ENCODE results near the gene LRCH1. TPM values are rescaled to one million over a fixed set of nuclear protein-coding genes. Genes with fewer than 3 reads are reported as not detected.
"Not testable (repeated sequence)": the region's sequence is repeated elsewhere in the genome, so short reads cannot be mapped to it uniquely, and the experiment has no call there.

LRCH1 gene
- total and polyA plus RNA-seq, 2 experiments from 2014 or later = 4.7 to 5.0 TPM

DNA sequence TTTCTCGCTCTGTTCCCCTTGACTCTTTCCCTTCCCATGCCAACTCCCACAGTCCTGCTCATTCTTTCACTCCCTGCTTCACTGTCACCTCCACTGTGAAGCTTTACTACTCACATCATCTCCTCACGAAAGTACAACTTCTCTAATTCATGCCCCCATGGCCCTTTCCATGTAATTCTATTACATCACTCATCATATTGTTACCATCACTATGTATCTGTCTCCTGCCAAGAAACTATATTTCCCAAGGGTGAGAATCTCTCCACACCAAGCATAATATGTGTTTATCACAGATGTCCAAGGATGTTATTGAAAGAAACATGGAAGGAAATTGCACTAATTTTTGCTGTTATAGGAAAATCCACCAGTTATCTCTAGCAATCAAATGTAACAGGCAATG, 37.2 kb upstream of the LRCH1 start:
- TF ChIP-seq EZH2 (IDR thresholded peaks at IDR 0.05; ENCODE audit: insufficient read depth, poor library complexity, severe bottlenecking) = no peak
- TF ChIP-seq EZH2phosphoT487 (IDR thresholded peaks at IDR 0.05; ENCODE audit: insufficient read depth, low read depth) = no peak
- no peaks in the 10 kb centered on the region for H3K9me2 ChIP-seq (ENCODE audit: insufficient read depth)
- no peaks in the 10 kb centered on the region for H3K9me3 ChIP-seq (ENCODE audit: low read depth)
- H3K79me2 ChIP-seq (ENCODE audit: insufficient read depth) = no peaks in the 10 kb centered on the region
- no peak overlapping the region for H3K27ac ChIP-seq
- no peak overlapping the region for H3K4me2 ChIP-seq (ENCODE audit: unreplicated experiment)
- H3K4me1 ChIP-seq (ENCODE audit: insufficient read depth) = no peaks in the 10 kb centered on the region
- no peak for DNase-seq
- no peak overlapping the region for H3K4me3 ChIP-seq
- no peaks in the 10 kb centered on the region for H4K20me1 ChIP-seq (ENCODE audit: insufficient read depth)
- peaks cover 21% of the 10 kb centered on the region for H3K27me3 ChIP-seq (replicated peaks; ENCODE audit: insufficient read depth)
- H3K36me3 ChIP-seq (ENCODE audit: low read depth) = no peaks in the 10 kb centered on the region
- no peak overlapping the region for H2AFZ ChIP-seq
- H3K9ac ChIP-seq = no peak overlapping the region
- in situ Hi-C loops (cut with MboI) = no loop called here
- WGBS, 2 experiments (ENCODE audit: low coverage in 1 of 2, low lambda C conversion rate in 2 of 2, missing lambda C conversion rate in 2 of 2) = 79 to 94% methylated on average over 2 of the region's 2 CpGs
- H3F3A ChIP-seq (ENCODE audit: insufficient read depth) = no peaks in the 10 kb centered on the region

DNA sequence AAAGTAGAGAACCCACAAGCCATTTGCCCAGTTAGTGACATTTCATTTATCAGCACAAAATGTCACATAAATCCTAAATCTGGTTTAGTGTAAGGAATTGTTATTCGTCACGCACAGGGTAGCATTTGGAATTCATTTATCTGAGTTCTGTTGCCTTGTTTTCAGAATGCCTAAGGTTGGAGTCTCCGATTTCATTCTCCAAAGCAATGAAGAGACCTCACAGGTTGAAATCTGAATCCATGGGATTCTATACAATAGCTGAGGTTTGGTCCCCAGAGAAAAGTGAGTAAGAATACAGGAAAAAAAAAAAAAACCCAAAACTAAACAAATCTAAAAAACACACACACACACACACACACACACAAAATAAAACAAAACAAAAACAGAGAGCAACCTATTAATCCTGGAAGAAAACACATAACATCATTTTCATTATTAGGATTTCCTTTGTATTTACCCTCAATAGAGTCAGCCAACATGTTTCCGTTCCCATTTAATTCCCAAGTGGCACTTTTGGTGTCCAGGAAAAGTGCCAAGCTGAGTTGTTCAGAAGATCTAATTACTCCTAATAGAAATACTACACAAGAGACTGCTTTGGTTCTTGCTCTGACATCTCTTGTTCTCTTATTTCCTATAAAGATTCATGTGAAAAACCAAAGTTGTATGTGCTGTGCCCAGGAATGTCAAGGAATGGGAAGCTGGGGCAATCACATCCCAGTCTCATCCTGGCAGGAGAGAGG, 36.2 kb upstream of the LRCH1 start:
- H3K36me3 ChIP-seq (ENCODE audit: low read depth) = no peaks in the 10 kb centered on the region
- in situ Hi-C loops (cut with MboI) = no loop called here
- H3K9me3 ChIP-seq (ENCODE audit: low read depth) = no peaks in the 10 kb centered on the region
- no peak overlapping the region for H3K4me3 ChIP-seq
- no peak overlapping the region for H2AFZ ChIP-seq
- TF ChIP-seq EZH2phosphoT487 (IDR thresholded peaks at IDR 0.05; ENCODE audit: insufficient read depth, low read depth) = no peak
- TF ChIP-seq EZH2 (IDR thresholded peaks at IDR 0.05; ENCODE audit: insufficient read depth, poor library complexity, severe bottlenecking) = no peak
- no peaks in the 10 kb centered on the region for H3K9me2 ChIP-seq (ENCODE audit: insufficient read depth)
- H3K27ac ChIP-seq = no peak overlapping the region
- H4K20me1 ChIP-seq (ENCODE audit: insufficient read depth) = no peaks in the 10 kb centered on the region
- WGBS, 2 experiments (ENCODE audit: low coverage in 1 of 2, low lambda C conversion rate in 2 of 2, missing lambda C conversion rate in 2 of 2) = 55 to 56% methylated on average over 4 of the region's 4 CpGs
- H3K4me1 ChIP-seq (ENCODE audit: insufficient read depth) = no peaks in the 10 kb centered on the region
- no peaks in the 10 kb centered on the region for H3K79me2 ChIP-seq (ENCODE audit: insufficient read depth)
- no peaks in the 10 kb centered on the region for H3F3A ChIP-seq (ENCODE audit: insufficient read depth)
- H3K9ac ChIP-seq = no peak overlapping the region
- H3K27me3 ChIP-seq (replicated peaks; ENCODE audit: insufficient read depth) = peaks cover 21% of the 10 kb centered on the region
- no peak overlapping the region for H3K4me2 ChIP-seq (ENCODE audit: unreplicated experiment)
- DNase-seq = no peak

DNA sequence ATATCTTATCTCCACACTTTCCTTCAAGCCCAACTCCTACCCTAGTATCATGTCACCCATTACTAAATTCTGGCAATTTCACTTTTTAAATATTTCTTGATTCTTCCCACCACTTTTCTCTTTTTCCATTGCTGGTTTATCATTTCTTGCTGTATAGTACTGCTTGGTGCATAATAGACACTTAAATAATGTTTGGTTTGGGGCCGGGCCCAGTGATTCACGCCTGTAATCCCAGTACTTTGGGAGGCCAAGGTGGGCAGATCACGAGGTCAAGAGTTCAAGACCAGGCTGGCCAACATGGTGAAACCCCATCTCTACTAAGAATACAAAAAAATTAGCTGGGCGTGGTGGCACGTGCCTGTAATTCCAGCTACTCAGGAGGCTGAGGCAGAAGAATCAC, 35.2 kb upstream of the LRCH1 start:
- H3K4me3 ChIP-seq; H3K27ac ChIP-seq; H3K4me1 ChIP-seq (ENCODE audit: insufficient read depth); H3K9me2 ChIP-seq (ENCODE audit: insufficient read depth); H3K9me3 ChIP-seq (ENCODE audit: low read depth); DNase-seq; H3K79me2 ChIP-seq (ENCODE audit: insufficient read depth); H3F3A ChIP-seq (ENCODE audit: insufficient read depth); H3K36me3 ChIP-seq (ENCODE audit: low read depth); H2AFZ ChIP-seq; H4K20me1 ChIP-seq (ENCODE audit: insufficient read depth); in situ Hi-C loops (cut with MboI); H3K4me2 ChIP-seq (ENCODE audit: unreplicated experiment); H3K9ac ChIP-seq: not testable (repeated sequence)
- 49 to 51% methylated on average over 5 of the region's 5 CpGs for WGBS, 2 experiments (ENCODE audit: low coverage in 1 of 2, low lambda C conversion rate in 2 of 2, missing lambda C conversion rate in 2 of 2)
- peaks cover 24% of the 10 kb centered on the region for H3K27me3 ChIP-seq (replicated peaks; ENCODE audit: insufficient read depth)

DNA sequence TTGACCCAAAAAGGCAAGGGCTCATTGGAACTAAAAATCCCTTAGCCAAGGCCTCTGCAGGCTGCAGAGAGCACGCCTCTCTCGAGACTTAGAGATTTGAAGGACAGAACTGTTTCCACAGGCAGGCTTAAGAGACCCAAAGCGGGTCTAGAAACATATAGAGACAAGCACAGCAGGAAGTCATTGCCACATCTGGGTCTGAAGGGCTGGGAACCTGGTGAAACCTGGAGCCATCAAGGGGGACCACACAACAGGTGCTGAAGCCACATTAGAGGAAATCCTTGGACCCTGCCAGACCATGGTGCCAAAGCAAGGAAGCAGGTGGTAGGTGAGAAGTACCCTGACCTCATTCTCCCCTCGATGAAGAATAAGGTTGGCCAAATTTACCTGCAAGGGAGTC, 33.8 kb upstream of the LRCH1 start:
- no peak for TF ChIP-seq EZH2phosphoT487 (IDR thresholded peaks at IDR 0.05; ENCODE audit: insufficient read depth, low read depth)
- no peak for TF ChIP-seq EZH2 (IDR thresholded peaks at IDR 0.05; ENCODE audit: insufficient read depth, poor library complexity, severe bottlenecking)
- Histone ChIP-seq H3K9me3 (ENCODE audit: low read depth) (no peaks in the 10 kb centered on the region), H2AFZ (no peak overlapping the region), H3K27me3 (replicated peaks; ENCODE audit: insufficient read depth) (peaks cover 26% of the 10 kb centered on the region), H4K20me1 (ENCODE audit: insufficient read depth) (no peaks in the 10 kb centered on the region), H3K4me2 (ENCODE audit: unreplicated experiment) (no peak overlapping the region), H3K9me2 (ENCODE audit: insufficient read depth) (no peaks in the 10 kb centered on the region), H3F3A (ENCODE audit: insufficient read depth) (0 out of 2 replicates have a peak, but pooled peaks cover under 1% of the 10 kb centered on the region), H3K9ac (no peak overlapping the region), H3K79me2 (ENCODE audit: insufficient read depth) (no peaks in the 10 kb centered on the region), H3K4me3 (no peak overlapping the region), H3K36me3 (ENCODE audit: low read depth) (no peaks in the 10 kb centered on the region), H3K4me1 (ENCODE audit: insufficient read depth) (no peaks in the 10 kb centered on the region), H3K27ac (no peak overlapping the region)
- in situ Hi-C loops (cut with MboI) = no loop called here
- no peak for DNase-seq
- WGBS, 2 experiments (ENCODE audit: low coverage in 1 of 2, low lambda C conversion rate in 2 of 2, missing lambda C conversion rate in 2 of 2) = 48 to 53% methylated on average over 4 of the region's 4 CpGs

DNA sequence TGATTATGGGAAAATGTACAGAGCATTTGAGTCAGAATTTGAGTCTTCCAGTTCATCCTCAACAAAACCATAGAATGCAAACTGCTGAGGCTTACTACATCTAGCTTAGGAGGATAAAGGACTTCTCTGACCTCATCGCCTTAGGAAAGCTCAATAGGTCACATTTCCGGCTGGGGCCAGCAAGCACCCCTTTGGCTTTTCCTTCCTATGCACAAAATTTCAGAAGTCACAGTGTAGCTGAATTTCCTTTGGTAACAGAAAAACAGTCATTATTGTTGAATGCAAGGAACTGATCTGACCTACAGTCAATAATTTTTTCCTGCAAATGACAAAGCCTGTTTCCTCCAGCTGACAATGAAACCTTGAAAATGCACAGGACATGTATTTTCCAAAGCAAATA, 32.8 kb upstream of the LRCH1 start:
- H3K27ac ChIP-seq = no peak overlapping the region
- no peak overlapping the region for H2AFZ ChIP-seq
- H3K4me3 ChIP-seq = no peak overlapping the region
- H4K20me1 ChIP-seq (ENCODE audit: insufficient read depth) = no peaks in the 10 kb centered on the region
- H3K9me2 ChIP-seq (ENCODE audit: insufficient read depth) = no peaks in the 10 kb centered on the region
- no peaks in the 10 kb centered on the region for H3K9me3 ChIP-seq (ENCODE audit: low read depth)
- no peak for DNase-seq
- H3K27me3 ChIP-seq (replicated peaks; ENCODE audit: insufficient read depth) = peaks cover 26% of the 10 kb centered on the region
- no peak overlapping the region for H3K9ac ChIP-seq
- no peak for TF ChIP-seq EZH2phosphoT487 (IDR thresholded peaks at IDR 0.05; ENCODE audit: insufficient read depth, low read depth)
- TF ChIP-seq EZH2 (IDR thresholded peaks at IDR 0.05; ENCODE audit: insufficient read depth, poor library complexity, severe bottlenecking) = no peak
- no peak overlapping the region for H3K4me2 ChIP-seq (ENCODE audit: unreplicated experiment)
- H3K79me2 ChIP-seq (ENCODE audit: insufficient read depth) = no peaks in the 10 kb centered on the region
- in situ Hi-C loops (cut with MboI) = no loop called here
- no peaks in the 10 kb centered on the region for H3K36me3 ChIP-seq (ENCODE audit: low read depth)
- H3F3A ChIP-seq (ENCODE audit: insufficient read depth) = 0 out of 2 replicates have a peak, but pooled peaks cover 7% of the 10 kb centered on the region
- WGBS, 2 experiments (ENCODE audit: low coverage in 1 of 2, low lambda C conversion rate in 2 of 2, missing lambda C conversion rate in 2 of 2) = 81 to 93% methylated on average over 2 of the region's 2 CpGs
- H3K4me1 ChIP-seq (ENCODE audit: insufficient read depth) = no peaks in the 10 kb centered on the region
